HFF-Myc (cell line): ENCODE results near the gene ITPKA.

ENCODE experiments used
- DNase-seq: peaks from one replicate; pipeline ENCODE4 v3.0.0-alpha.2; 2011; ENCODE audit warnings: low read depth; ENCODE audit errors: extremely low read depth
- H3K4me3 ChIP-seq: replicated peaks from 2 replicates; pipeline ENCODE4 v1.5.1; 2011; ENCODE audit warnings: low read depth, mild to moderate bottlenecking, control low read depth, low read length
- CTCF ChIP-seq: IDR thresholded peaks from 2 replicates; pipeline ENCODE4 v1.5.1; 2012; ENCODE audit warnings: mild to moderate bottlenecking, low read depth, low read length, control low read depth; ENCODE audit errors: missing control alignments

ITPKA gene

DNA sequence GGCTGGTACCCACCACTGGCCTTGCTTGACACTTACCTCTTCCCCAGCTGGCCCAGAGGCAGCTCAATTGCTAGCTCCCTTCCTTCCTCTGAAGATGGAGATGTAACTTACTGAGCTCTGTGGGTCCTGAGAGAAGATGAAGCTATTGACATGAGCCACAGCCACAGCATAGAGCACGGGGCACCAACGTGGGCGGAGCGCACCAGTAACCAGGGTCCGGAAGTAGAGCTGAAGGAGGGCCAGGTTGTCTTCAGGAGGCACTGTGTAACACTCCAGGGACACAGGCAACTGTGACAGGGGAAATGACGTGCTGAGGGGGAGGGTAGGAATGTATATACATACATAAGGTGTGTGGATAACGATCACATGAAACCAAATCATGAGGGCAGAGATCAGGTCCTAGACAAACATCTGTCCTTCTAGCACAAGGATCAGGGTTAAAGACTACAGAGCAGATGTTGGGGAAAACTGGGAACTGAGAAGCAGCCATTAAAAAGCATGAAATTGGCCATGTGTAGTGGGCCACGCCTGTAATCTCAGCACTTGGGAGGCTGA is 24.3 kb downstream of the ITPKA start:
- H3K4me3 ChIP-seq = no peak overlapping the region
- DNase-seq = no peak
- TF ChIP-seq CTCF = no peak

- no peak overlapping the region for H3K4me3 ChIP-seq
- no peak for TF ChIP-seq CTCF
- no peak for DNase-seq
Observed at GRCh38 chr15:41520636-41521035, 27.0 kb downstream of the ITPKA start.

DNA sequence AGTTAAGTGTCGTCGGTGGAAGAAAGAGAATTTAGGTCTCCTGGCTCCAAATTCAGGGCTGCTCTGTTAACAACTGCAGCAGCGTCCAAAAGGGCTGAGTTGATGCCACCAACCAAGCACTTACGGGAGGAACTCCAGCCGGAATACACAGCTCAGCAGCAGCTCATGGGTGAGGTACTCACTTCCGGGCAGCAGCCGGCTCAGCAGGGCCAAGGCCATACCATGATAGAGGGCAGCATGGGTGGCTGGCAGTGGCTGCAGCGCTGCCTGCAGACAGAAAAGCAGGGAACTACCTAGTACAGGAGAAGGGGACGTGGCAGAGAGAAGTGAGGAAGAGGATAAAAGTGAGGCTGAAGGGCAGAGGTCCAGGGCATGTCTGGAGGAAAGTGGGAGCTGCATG is 27.9 kb downstream of the ITPKA start:
- H3K4me3 ChIP-seq = no peak overlapping the region
- no peak for TF ChIP-seq CTCF
- no peak for DNase-seq

GRCh38 chr15:41523097-41523496 is 29.4 kb downstream of the ITPKA start:
- no peak for TF ChIP-seq CTCF
- DNase-seq = no peak
- H3K4me3 ChIP-seq = no peak overlapping the region

GRCh38 chr15:41530363-41530956 is 36.8 kb downstream of the ITPKA start:
- no peak for DNase-seq
- TF ChIP-seq CTCF = no peak
- no peak overlapping the region for H3K4me3 ChIP-seq

DNA sequence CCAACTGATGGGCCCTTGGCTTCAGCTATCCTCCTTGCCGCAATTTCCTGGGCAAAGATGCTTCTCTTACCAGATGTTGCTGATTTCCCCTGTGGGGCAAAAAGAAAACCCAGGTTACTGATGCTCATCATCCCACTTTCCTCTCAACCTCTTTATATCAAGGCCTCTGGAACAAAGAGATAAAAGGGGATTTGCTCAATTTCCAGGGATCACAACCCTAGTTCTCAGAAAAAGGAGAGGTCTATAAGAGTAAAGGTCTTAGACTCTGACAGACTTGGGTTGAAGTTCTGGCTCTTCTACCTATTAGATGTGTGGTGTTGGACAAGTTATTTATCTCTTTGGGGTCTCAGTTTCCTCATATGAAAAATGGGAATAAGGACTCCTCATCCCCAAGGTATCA is 41.9 kb downstream of the ITPKA start:
- TF ChIP-seq CTCF = no peak
- H3K4me3 ChIP-seq = no peak overlapping the region
- DNase-seq = no peak

GRCh38 chr15:41536866-41537265 is 43.2 kb downstream of the ITPKA start:
- no peak overlapping the region for H3K4me3 ChIP-seq
- no peak for TF ChIP-seq CTCF
- no peak for DNase-seq
